Measurements from ENCODE around the gene VPS51. TPM values are rescaled to one million over a fixed set of nuclear protein-coding genes. Genes with fewer than 3 reads are reported as not detected.
A peak's percentile ranks its signal among the peaks of the same experiment; 100 is the strongest.

The VPS51 gene
- total and polyA plus RNA-seq, 2 of the 13 experiments (the other 11 are each of a cell fraction or from before 2014, with no cell fraction given) = 76.3 to 90.6 TPM

- TF ChIP-seq MTA1 (CRISPR knock-in tag; IDR thresholded peaks at IDR 0.05; ENCODE audit: borderline replicate concordance) (0 out of 2 replicates have a peak, but pooled peaks have one; percentile 19), ZNF564 (CRISPR knock-in tag; IDR thresholded peaks at IDR 0.05) (0 out of 2 replicates have a peak, but pooled peaks have one; percentile 50), HBP1 (CRISPR knock-in tag; IDR thresholded peaks at IDR 0.05; ENCODE audit: low read depth) (peak; percentile 87), CERS6 (CRISPR knock-in tag; IDR thresholded peaks at IDR 0.05) (no peak), TCF7 (IDR thresholded peaks at IDR 0.05; ENCODE audit: low read depth) (peak; percentile 25; the same call in 1 of the 2 replicates), MIER2 (CRISPR knock-in tag; IDR thresholded peaks at IDR 0.05) (peak; percentile 67; the same call in 1 of the 2 replicates), ZNF138 (CRISPR knock-in tag; IDR thresholded peaks at IDR 0.05; ENCODE audit: low read depth) (no peak), PHB2 (IDR thresholded peaks at IDR 0.05; ENCODE audit: partially characterized antibody) (no peak), ZNF33B (CRISPR knock-in tag; IDR thresholded peaks at IDR 0.05) (peak; percentile 21; the same call in 1 of the 2 replicates), ZBTB25 (CRISPR knock-in tag; IDR thresholded peaks at IDR 0.05) (peak; percentile 97), NPAS2 (CRISPR knock-in tag; IDR thresholded peaks at IDR 0.05; ENCODE audit: borderline replicate concordance) (no peak), IRX3 (CRISPR knock-in tag; IDR thresholded peaks at IDR 0.05; ENCODE audit: borderline replicate concordance, low read depth) (no peak), MEIS2 (CRISPR knock-in tag; IDR thresholded peaks at IDR 0.05) (0 out of 2 replicates have a peak, but pooled peaks have one; percentile 43), ZFP90 (CRISPR knock-in tag; IDR thresholded peaks at IDR 0.05; ENCODE audit: borderline replicate concordance) (0 out of 2 replicates have a peak, but pooled peaks have one; percentile 8), FOXC1 (CRISPR knock-in tag; IDR thresholded peaks at IDR 0.05; ENCODE audit: borderline replicate concordance) (no peak; the same call in none of the 2 replicates), SKI (IDR thresholded peaks at IDR 0.05; ENCODE audit: partially characterized antibody) (peak; percentile 34), BCL6 (CRISPR knock-in tag; IDR thresholded peaks at IDR 0.05) (peak; percentile 53; the same call in 1 of the 2 replicates), ZNF562 (CRISPR knock-in tag; IDR thresholded peaks at IDR 0.05; ENCODE audit: borderline replicate concordance) (no peak), PHF8 (CRISPR knock-in tag; IDR thresholded peaks at IDR 0.05) (peak; percentile 97), HDAC1 (CRISPR knock-in tag; IDR thresholded peaks at IDR 0.05) (peak; percentile 90), NFE2 (CRISPR knock-in tag; IDR thresholded peaks at IDR 0.05) (no peak), ZIK1 (CRISPR knock-in tag; IDR thresholded peaks at IDR 0.05; ENCODE audit: borderline replicate concordance, low read depth) (peak; percentile 84), ZFP36L1 (CRISPR knock-in tag; IDR thresholded peaks at IDR 0.05) (no peak)
- TF ChIP-seq, protein P1, sequence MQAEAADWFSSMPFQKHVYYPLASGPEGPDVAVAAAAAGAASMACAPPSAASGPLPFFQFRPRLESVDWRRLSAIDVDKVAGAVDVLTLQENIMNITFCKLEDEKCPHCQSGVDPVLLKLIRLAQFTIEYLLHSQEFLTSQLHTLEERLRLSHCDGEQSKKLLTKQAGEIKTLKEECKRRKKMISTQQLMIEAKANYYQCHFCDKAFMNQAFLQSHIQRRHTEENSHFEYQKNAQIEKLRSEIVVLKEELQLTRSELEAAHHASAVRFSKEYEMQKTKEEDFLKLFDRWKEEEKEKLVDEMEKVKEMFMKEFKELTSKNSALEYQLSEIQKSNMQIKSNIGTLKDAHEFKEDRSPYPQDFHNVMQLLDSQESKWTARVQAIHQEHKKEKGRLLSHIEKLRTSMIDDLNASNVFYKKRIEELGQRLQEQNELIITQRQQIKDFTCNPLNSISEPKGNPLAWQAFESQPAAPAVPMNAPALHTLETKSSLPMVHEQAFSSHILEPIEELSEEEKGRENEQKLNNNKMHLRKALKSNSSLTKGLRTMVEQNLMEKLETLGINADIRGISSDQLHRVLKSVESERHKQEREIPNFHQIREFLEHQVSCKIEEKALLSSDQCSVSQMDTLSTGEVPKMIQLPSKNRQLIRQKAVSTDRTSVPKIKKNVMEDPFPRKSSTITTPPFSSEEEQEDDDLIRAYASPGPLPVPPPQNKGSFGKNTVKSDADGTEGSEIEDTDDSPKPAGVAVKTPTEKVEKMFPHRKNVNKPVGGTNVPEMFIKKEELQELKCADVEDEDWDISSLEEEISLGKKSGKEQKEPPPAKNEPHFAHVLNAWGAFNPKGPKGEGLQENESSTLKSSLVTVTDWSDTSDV (CRISPR knock-in tag; IDR thresholded peaks at IDR 0.05) = 0 out of 2 replicates have a peak, but pooled peaks have one; percentile 61
Observed at GRCh38 chr11:65095974-65096806, at the start of gene VPS51 (continued).
